HL-60 (cell line): ENCODE measurements around the gene PCP2.

Experiments used
- DNase-seq, 2 experiments: peaks; one replicate each; pipeline ENCODE4 v3.0.0-alpha.2; 2010 to 2020; ENCODE audit warnings: low read depth in 1 of 2, low spot score in 1 of 2
- H3K27ac ChIP-seq: fragments of 250-450 bp; sonication (Bioruptor Pico); replicated peaks from 2 replicates; pipeline ENCODE4 v1.5.1; 2020; ENCODE audit warnings: mild to moderate bottlenecking, moderate library complexity
- H3K27me3 ChIP-seq: fragments of 250-450 bp; sonication (Bioruptor Pico); 2 replicates; pipeline ENCODE4 v1.5.1; 2021; ENCODE audit warnings: mild to moderate bottlenecking, moderate library complexity; ENCODE audit not compliant: insufficient read depth, poor library complexity, severe bottlenecking
- H3K4me3 ChIP-seq: replicated peaks from 2 replicates; pipeline ENCODE4 v1.5.1; 2011; ENCODE audit warnings: mild to moderate bottlenecking, control low read depth, low read length; ENCODE audit not compliant: insufficient read depth
- CTCF ChIP-seq: IDR thresholded peaks from one replicate; pipeline ENCODE4 v1.5.1; 2011; ENCODE audit warnings: low read length, control low read depth, inconsistent platforms; ENCODE audit not compliant: insufficient read depth
- GABPA ChIP-seq: IDR thresholded peaks from 2 replicates; pipeline ENCODE4 v1.6.1; 2012; ENCODE audit warnings: low read depth
- POLR2AphosphoS5 ChIP-seq: IDR thresholded peaks from 2 replicates; pipeline ENCODE4 v1.6.1; 2012; ENCODE audit warnings: low read depth
- REST ChIP-seq: IDR thresholded peaks from 2 replicates; pipeline ENCODE4 v1.6.1; 2012; ENCODE audit warnings: low read depth; ENCODE audit not compliant: insufficient replicate concordance
- SPI1 ChIP-seq: IDR thresholded peaks from 2 replicates; pipeline ENCODE4 v1.6.1; 2012; ENCODE audit warnings: low read depth, mild to moderate bottlenecking, borderline replicate concordance

PCP2 gene

GRCh38 chr19:7612282-7613274, 20.9 kb downstream of the PCP2 start:
- Histone ChIP-seq H3K4me3 (no peak overlapping the region), H3K27ac (no peak overlapping the region), H3K27me3 (peaks cover 2% of the 10 kb centered on the region)
- TF ChIP-seq REST: no peak
- no peak for DNase-seq

GRCh38 chr19:7611541-7612279, 21.8 kb downstream of the PCP2 start:
- H3K4me3 ChIP-seq: no peak overlapping the region
- peaks cover 2% of the 10 kb centered on the region for H3K27me3 ChIP-seq
- DNase-seq: no peak
- TF ChIP-seq GABPA (no peak), REST (peak; percentile 90)
- no peak overlapping the region for H3K27ac ChIP-seq

- peaks cover 2% of the 10 kb centered on the region for H3K27me3 ChIP-seq
- H3K27ac ChIP-seq: no peak overlapping the region
- H3K4me3 ChIP-seq: no peak overlapping the region
- no peak for DNase-seq
- TF ChIP-seq POLR2AphosphoS5 (no peak), CTCF (no peak), REST (no peak), GABPA (no peak), SPI1 (no peak)
Measured at GRCh38 chr19:7610491-7611240, 22.9 kb downstream of the PCP2 start.
